K562 (cell line): ENCODE measurements around the gene GNAL. TPM values are rescaled to one million over a fixed set of nuclear protein-coding genes. Genes with fewer than 3 reads are reported as not detected.

Experiments used
- ATAC-seq: fragments of 200-7000 bp; cut with Tn5 transposase; 3 replicates; pipeline ENCODE4 v1.9.1; 2020; ENCODE audit warnings: moderate library complexity
- BruUV-seq: library from RNA; stranded (reverse); fragments of 400-500 nt; replicated peaks from 2 replicates; lab custom pipeline; 2021; lab: Mats Ljungman, UMichigan
- CTCF ChIA-PET: fragments of 300-600 bp; formaldehyde crosslinking; extraction: SDS; loops from one replicate; lab custom pipeline; 2021; ENCODE audit warnings: low intra/inter-chr PET ratio; lab: Yijun Ruan, JAX
- POLR2A ChIA-PET: fragments of 300-600, 350-650 bp; sonication (Branson Sonifier 250); formaldehyde crosslinking; extraction: SDS; loops from one replicate; lab custom pipeline; 2021; ENCODE audit warnings: antibody characterized with exemption, inconsistent platforms; lab: Yijun Ruan, JAX
- DNase-seq, 4 experiments: peaks; one replicate each; pipeline versions ENCODE4 v3.0.0 to v3.0.0-alpha.2; 2011 to 2018; ENCODE audit warnings: low spot score in 3 of 4, mixed read lengths in 3 of 4; ENCODE audit errors: extremely low read depth in 1 of 4
- FAIRE-seq: peaks from 2 replicates; lab custom pipeline; 2011; peaks lifted over from hg19 to GRCh38; lab: Jason Lieb, UNC
- H2AFZ ChIP-seq: 2 replicates; pipeline ENCODE4 v1.6.0; 2011; ENCODE audit warnings: low read depth, low read length, control low read depth, inconsistent platforms
- H3K27ac ChIP-seq: fragments of 200-600 bp; 3 replicates; pipeline ENCODE4 v1.8.0; 2011; ENCODE audit warnings: low read depth, mild to moderate bottlenecking, control low read depth, inconsistent platforms, low read length, moderate library complexity, mixed read lengths; ENCODE audit errors: extremely low read depth
- H3K27me3 ChIP-seq, 2 experiments: fragments of 300-600 bp in 1 of 2; 2 replicates in 1 of 2; 3 replicates in 1 of 2; pipeline versions ENCODE4 v1.6.0 to v1.8.0; 2011; ENCODE audit warnings: inconsistent platforms in 2 of 2, low read length in 2 of 2, mild to moderate bottlenecking in 1 of 2, mixed read lengths in 1 of 2, moderate library complexity in 1 of 2; ENCODE audit not compliant: control insufficient read depth in 2 of 2, insufficient read depth in 2 of 2
- H3K36me3 ChIP-seq: fragments of 300-600 bp; 3 replicates; pipeline ENCODE4 v1.8.0; 2011; ENCODE audit warnings: mild to moderate bottlenecking, low read length, inconsistent platforms; ENCODE audit not compliant: control insufficient read depth, insufficient read depth
- H3K4me1 ChIP-seq, 2 experiments: fragments of 200-600 bp in 1 of 2; replicated peaks in 1 of 2; 2 replicates in 1 of 2; 3 replicates in 1 of 2; pipeline versions ENCODE4 v1.5.1 to v1.8.0; 2011; ENCODE audit warnings: inconsistent platforms in 2 of 2, low read length in 2 of 2, mild to moderate bottlenecking in 1 of 2, mixed read lengths in 1 of 2, moderate library complexity in 1 of 2; ENCODE audit not compliant: control insufficient read depth in 2 of 2, insufficient read depth in 2 of 2
- H3K4me2 ChIP-seq: 2 replicates; pipeline ENCODE4 v1.6.1; 2011; ENCODE audit warnings: low read length, control low read depth, inconsistent platforms, mixed read lengths; ENCODE audit not compliant: insufficient read depth
- H3K4me3 ChIP-seq: fragments of 200-600 bp; sonication (generic), shearing (Covaris generic); 2 replicates; pipeline ENCODE4 v1.5.1; 2016; ENCODE audit warnings: control low read depth, inconsistent platforms
- H3K79me2 ChIP-seq: fragments of 200-600 bp; 3 replicates; pipeline ENCODE4 v1.8.0; 2011; ENCODE audit warnings: low read length, inconsistent platforms; ENCODE audit not compliant: control insufficient read depth, insufficient read depth
- H3K9ac ChIP-seq, 2 experiments: 2 replicates each; pipeline versions ENCODE4 v1.6.0 to v1.6.1; 2011; ENCODE audit warnings: low read depth in 2 of 2, low read length in 2 of 2, control low read depth in 1 of 2, inconsistent platforms in 1 of 2, mild to moderate bottlenecking in 1 of 2, mixed read lengths in 1 of 2; ENCODE audit not compliant: insufficient read depth in 1 of 2
- H3K9me1 ChIP-seq: one replicate; pipeline ENCODE4 v1.6.0; 2011; ENCODE audit warnings: inconsistent platforms, mild to moderate bottlenecking, low read length, moderate library complexity; ENCODE audit not compliant: control insufficient read depth, insufficient read depth
- H3K9me3 ChIP-seq: replicated peaks from 2 replicates; pipeline ENCODE4 v1.5.1; 2011; ENCODE audit warnings: low read depth, low read length, inconsistent platforms; ENCODE audit not compliant: control insufficient read depth, insufficient read depth
- H4K20me1 ChIP-seq: replicated peaks from 2 replicates; pipeline ENCODE4 v1.6.1; 2011; ENCODE audit warnings: low read length, inconsistent platforms, mixed read lengths; ENCODE audit not compliant: control insufficient read depth, insufficient read depth
- GABPB2 ChIP-seq: fragments of 250-450 bp; sonication (Bioruptor Pico); conservative IDR thresholded peaks from 2 replicates; pipeline ENCODE4 v1.5.1; 2021; ENCODE audit warnings: mild to moderate bottlenecking
- GTF2A2 ChIP-seq: IDR thresholded peaks from 2 replicates; pipeline ENCODE4 v1.6.1; 2016; ENCODE audit warnings: mild to moderate bottlenecking, missing genetic modification characterization, missing compliant biosample characterization
- MCM5 ChIP-seq: fragments of 450-650 bp; IDR thresholded peaks from 2 replicates; pipeline ENCODE4 v1.6.1; 2016; ENCODE audit warnings: low read depth
- NR2C1 ChIP-seq, 2 experiments: fragments of 450-650 bp; IDR thresholded peaks; 2 replicates each; pipeline ENCODE4 v1.6.1; 2017; ENCODE audit warnings: mild to moderate bottlenecking in 2 of 2, antibody characterized with exemption in 1 of 2, inconsistent platforms in 1 of 2, missing compliant biosample characterization in 1 of 2, missing genetic modification characterization in 1 of 2
- POLR2AphosphoS2 ChIP-seq: IDR thresholded peaks from 2 replicates; pipeline ENCODE4 v1.6.1; 2012; ENCODE audit warnings: low read length, improper control_type of control experiment
- RBFOX2 ChIP-seq: fragments of 200-400 bp; formaldehyde crosslinking; IDR thresholded peaks from 2 replicates; pipeline ENCODE4 v1.6.1; 2017; ENCODE audit warnings: low read depth, mild to moderate bottlenecking, low read length, moderate library complexity
- RFX7 ChIP-seq: fragments of 250-450 bp; sonication (Bioruptor Pico); IDR thresholded peaks from 2 replicates; pipeline ENCODE4 v1.5.1; 2021; ENCODE audit warnings: mild to moderate bottlenecking
- TARDBP ChIP-seq: fragments of 450-650 bp; IDR thresholded peaks from 2 replicates; pipeline ENCODE4 v1.6.1; 2016
- THRAP3 ChIP-seq: fragments of 450-650 bp; IDR thresholded peaks from 2 replicates; pipeline ENCODE4 v1.6.1; 2016; ENCODE audit warnings: mild to moderate bottlenecking, inconsistent platforms, borderline replicate concordance
- TSC22D4 ChIP-seq: fragments of 450-650 bp; IDR thresholded peaks from 2 replicates; pipeline ENCODE4 v1.6.1; 2016; ENCODE audit warnings: missing genetic modification characterization, missing biosample characterization, control low read depth
- ZKSCAN8 ChIP-seq: fragments of 200-800 bp; sonication (Bioruptor generic); IDR thresholded peaks from 2 replicates; pipeline ENCODE4 v1.6.1; 2016; ENCODE audit warnings: missing genetic modification characterization, missing compliant biosample characterization
- ZNF239 ChIP-seq: fragments of 250-450 bp; sonication (Bioruptor Pico); IDR thresholded peaks from 2 replicates; pipeline ENCODE4 v1.4.0; 2020; ENCODE audit warnings: mild to moderate bottlenecking
- ZNF311 ChIP-seq: fragments of 250-450 bp; sonication (Bioruptor Pico); IDR thresholded peaks from 2 replicates; pipeline ENCODE4 v1.4.0; 2020; ENCODE audit warnings: mild to moderate bottlenecking, moderate library complexity
- WGBS: fragments of 100-300 bp; shearing (Covaris generic); methylation state at CpG from one replicate; pipeline ENCODE4 v1.1.6; 2016; ENCODE audit warnings: low coverage, mixed read lengths; ENCODE audit not compliant: insufficient coverage; ENCODE audit errors: missing lambda C conversion rate; 5-methylcytosine and 5-hydroxymethylcytosine counted together
- in situ Hi-C: fragments of 300-500 bp; cut with MboI; formaldehyde crosslinking; loops from 4 replicates; pipeline ENCODE4 v1.15.0; 2018; ENCODE audit warnings: inconsistent platforms, mixed read lengths
- intact Hi-C: fragments of 100-400 bp; cut with micrococcal nuclease; formaldehyde crosslinking; loops from 2 replicates; pipeline ENCODE4 v1.14.2; 2022
- polyA plus RNA-seq, 8 experiments: library from polyadenylated mRNA; depleted of rRNA in 4 of 8; stranded (reverse) in 5 of 8; unstranded in 3 of 8; fragments of >200 nt; fragmentation: Nextera tagmentation in 2 of 8; fragmentation: Illumina TruSeq in 1 of 8; extraction: Ambion mirVana in 2 of 8; extraction: Trizol in 1 of 8; gene quantifications; 2 replicates each; pipeline versions ENCODE4 v1.2.1 to v1.2.3, GENCODE V29; 2011 to 2014; ENCODE audit warnings: inconsistent platforms in 1 of 8, missing spikeins in 1 of 8
- total RNA-seq, 7 experiments: library from RNA; depleted of rRNA in 6 of 7; stranded (reverse); fragments of >200 nt in 6 of 7; fragmentation: Illumina TruSeq in 2 of 7; extraction: Trizol in 2 of 7; gene quantifications; 2 replicates each; pipeline versions ENCODE4 v1.2.1 to v1.2.3, GENCODE V29; 2011 to 2021; ENCODE audit warnings: low replicate concordance in 1 of 7
- TF ChIP-seq, protein P1 (sequence below): fragments of 450-650 bp; formaldehyde crosslinking; IDR thresholded peaks from 2 replicates; pipeline ENCODE4 v1.4.0; 2020; ENCODE audit warnings: mild to moderate bottlenecking, moderate library complexity
- TF ChIP-seq, protein P2 (sequence below): fragments of 450-650 bp; IDR thresholded peaks from 2 replicates; pipeline ENCODE4 v1.6.1; 2017; ENCODE audit warnings: antibody characterized with exemption, mild to moderate bottlenecking

GNAL gene
- total and polyA plus RNA-seq, 9 of the 15 experiments (the other 6 are each of a cell fraction or from before 2014, with no cell fraction given): under 0.01 to 0.10 (median 0.01) TPM; not detected in 5

DNA sequence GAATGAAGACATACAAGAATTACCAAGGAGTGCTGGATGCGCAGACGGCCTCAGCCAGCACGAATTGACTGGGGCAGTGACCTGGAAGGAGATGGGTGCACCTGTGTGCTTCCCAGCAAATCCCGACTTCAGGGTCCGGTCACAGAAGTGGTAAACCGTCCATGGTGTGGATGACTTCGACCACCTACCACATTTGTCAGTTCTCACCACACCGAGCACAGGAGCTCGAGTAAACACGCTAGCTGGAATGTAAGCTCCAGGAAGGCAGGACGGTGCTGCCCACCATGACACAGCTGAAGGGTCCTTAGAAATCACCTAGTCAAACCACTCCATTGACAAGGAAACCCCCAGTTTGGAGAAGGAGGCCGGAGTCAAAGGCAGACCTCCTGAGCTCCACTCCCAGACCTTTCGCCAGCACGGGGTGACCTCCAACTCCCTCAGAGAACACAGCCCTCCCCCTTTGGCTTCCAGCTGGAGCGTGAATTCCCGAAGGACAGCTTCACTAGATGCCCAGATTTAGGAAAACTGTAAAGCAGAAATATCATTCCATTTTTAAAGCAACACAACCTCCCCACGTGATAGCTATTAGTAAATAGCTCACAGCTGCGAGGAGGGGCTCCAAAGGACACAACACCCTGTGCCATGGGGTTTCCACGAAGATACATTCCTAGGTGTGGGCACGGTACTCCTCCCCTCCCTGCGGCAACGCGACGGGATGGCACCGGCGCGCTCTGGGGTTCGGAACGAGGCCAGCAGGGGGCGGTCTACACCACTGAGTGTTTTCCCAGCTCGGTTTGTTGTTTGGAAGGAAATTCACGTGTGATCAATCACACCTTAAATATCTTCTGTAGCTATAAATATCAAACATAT is 34.1 kb upstream of the GNAL start (continued):
- TF ChIP-seq, protein P1, sequence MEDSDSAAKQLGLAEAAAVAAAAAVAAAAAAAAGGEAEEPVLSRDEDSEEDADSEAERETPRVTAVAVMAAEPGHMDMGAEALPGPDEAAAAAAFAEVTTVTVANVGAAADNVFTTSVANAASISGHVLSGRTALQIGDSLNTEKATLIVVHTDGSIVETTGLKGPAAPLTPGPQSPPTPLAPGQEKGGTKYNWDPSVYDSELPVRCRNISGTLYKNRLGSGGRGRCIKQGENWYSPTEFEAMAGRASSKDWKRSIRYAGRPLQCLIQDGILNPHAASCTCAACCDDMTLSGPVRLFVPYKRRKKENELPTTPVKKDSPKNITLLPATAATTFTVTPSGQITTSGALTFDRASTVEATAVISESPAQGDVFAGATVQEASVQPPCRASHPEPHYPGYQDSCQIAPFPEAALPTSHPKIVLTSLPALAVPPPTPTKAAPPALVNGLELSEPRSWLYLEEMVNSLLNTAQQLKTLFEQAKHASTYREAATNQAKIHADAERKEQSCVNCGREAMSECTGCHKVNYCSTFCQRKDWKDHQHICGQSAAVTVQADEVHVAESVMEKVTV (CRISPR knock-in tag): 0 out of 2 replicates have a peak, but pooled peaks have one; percentile 9
- no peak for TF ChIP-seq GABPB2 (CRISPR knock-in tag)

DNA sequence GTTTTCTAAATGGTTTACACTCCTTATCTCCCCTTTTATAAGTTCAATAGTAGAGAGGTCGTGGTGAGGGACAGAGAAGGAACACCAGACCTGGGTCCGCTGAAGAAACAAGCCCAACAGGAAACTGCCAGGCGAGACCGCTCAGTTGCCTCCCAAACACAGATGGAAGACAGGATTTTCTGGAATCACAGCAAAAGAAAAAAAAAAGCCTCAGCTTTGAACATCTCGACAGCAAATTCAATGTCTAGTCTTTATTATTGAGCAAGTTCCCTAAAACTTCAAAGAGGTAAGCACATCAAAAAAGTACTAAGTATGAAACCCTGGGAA is 33.5 kb upstream of the GNAL start:
- no peak for ATAC-seq
- Histone ChIP-seq H3K4me1 (no peaks in the 10 kb centered on the region), H3K27ac (no peak overlapping the region), H3K27me3 (peaks cover 11 to 41% of the 10 kb centered on the region in 2 experiments; a peak in 3 of 5 replicates), H2AFZ (0 out of 2 replicates have a peak overlapping the region, but pooled peaks have one; percentile 2), H3K9ac (no peak overlapping the region), H3K36me3 (no peaks in the 10 kb centered on the region), H3K9me1 (no peaks in the 10 kb centered on the region), H4K20me1 (0 out of 2 replicates have a peak, but pooled peaks cover 3% of the 10 kb centered on the region), H3K9me3 (no peaks in the 10 kb centered on the region), H3K4me2 (no peak overlapping the region), H3K79me2 (no peaks in the 10 kb centered on the region), H3K4me3 (no peak overlapping the region)
- in situ Hi-C loops: loop anchor here (10.0 kb wide), 2 partner anchors 379 to 589 kb away; no protein-coding TSS in a partner anchor
- WGBS: 12% methylated on average over 5 of the region's 5 CpGs
- DNase-seq: no peak
- ChIA-PET POLR2A (no interaction called here), CTCF (interaction anchor here (1.4 to 2.1 kb wide), 3 partner anchors 86 to 591 kb away, joined by 3 to 12 read pairs (median 7); no protein-coding TSS in a partner anchor)
- intact Hi-C loops: loop anchor here (5.0 to 10.0 kb wide), 5 partner anchors 72 to 379 kb away; no protein-coding TSS in a partner anchor
- BruUV-seq: no TSS peak
- no peak for FAIRE-seq
- TF ChIP-seq RBFOX2 (no peak), THRAP3 (no peak), NR2C1 (IDR thresholded peaks at IDR 0.05) (no peak), NR2C1 (tag; IDR thresholded peaks at IDR 0.05) (no peak), ZKSCAN8 (CRISPR knock-in tag) (no peak), ZNF239 (CRISPR knock-in tag) (no peak), TSC22D4 (tag) (no peak), POLR2AphosphoS2 (no peak), TARDBP (no peak), ZNF311 (CRISPR knock-in tag) (no peak), MCM5 (no peak), RFX7 (no peak), GTF2A2 (tag) (no peak)
- TF ChIP-seq, protein P2, sequence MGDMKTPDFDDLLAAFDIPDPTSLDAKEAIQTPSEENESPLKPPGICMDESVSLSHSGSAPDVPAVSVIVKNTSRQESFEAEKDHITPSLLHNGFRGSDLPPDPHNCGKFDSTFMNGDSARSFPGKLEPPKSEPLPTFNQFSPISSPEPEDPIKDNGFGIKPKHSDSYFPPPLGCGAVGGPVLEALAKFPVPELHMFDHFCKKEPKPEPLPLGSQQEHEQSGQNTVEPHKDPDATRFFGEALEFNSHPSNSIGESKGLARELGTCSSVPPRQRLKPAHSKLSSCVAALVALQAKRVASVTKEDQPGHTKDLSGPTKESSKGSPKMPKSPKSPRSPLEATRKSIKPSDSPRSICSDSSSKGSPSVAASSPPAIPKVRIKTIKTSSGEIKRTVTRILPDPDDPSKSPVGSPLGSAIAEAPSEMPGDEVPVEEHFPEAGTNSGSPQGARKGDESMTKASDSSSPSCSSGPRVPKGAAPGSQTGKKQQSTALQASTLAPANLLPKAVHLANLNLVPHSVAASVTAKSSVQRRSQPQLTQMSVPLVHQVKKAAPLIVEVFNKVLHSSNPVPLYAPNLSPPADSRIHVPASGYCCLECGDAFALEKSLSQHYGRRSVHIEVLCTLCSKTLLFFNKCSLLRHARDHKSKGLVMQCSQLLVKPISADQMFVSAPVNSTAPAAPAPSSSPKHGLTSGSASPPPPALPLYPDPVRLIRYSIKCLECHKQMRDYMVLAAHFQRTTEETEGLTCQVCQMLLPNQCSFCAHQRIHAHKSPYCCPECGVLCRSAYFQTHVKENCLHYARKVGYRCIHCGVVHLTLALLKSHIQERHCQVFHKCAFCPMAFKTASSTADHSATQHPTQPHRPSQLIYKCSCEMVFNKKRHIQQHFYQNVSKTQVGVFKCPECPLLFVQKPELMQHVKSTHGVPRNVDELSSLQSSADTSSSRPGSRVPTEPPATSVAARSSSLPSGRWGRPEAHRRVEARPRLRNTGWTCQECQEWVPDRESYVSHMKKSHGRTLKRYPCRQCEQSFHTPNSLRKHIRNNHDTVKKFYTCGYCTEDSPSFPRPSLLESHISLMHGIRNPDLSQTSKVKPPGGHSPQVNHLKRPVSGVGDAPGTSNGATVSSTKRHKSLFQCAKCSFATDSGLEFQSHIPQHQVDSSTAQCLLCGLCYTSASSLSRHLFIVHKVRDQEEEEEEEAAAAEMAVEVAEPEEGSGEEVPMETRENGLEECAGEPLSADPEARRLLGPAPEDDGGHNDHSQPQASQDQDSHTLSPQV: no peak
